Hair follicle dermal papilla cell (primary cell): ENCODE measurements around the gene FSD1L. TPM values are rescaled to one million over a fixed set of nuclear protein-coding genes. Genes with fewer than 3 reads are reported as not detected.

Experiments
- total RNA-seq: library from RNA; depleted of rRNA; stranded (reverse); fragments of >200 nt; gene quantifications from 2 replicates; pipeline ENCODE4 v1.2.3, GENCODE V29; 2012

The FSD1L gene
- 7.5 and 8.0 TPM in 2 replicates for total RNA-seq

GRCh38 chr9:105447814-105448812 is at the start of gene FSD1L:
FSD1L (plus strand) TSS chr9:105448034; CDS start chr9:105448221, 187 bp downstream.

GRCh38 chr9:105557804-105558610 is 110.2 kb downstream of the FSD1L start, which contains the start of gene FKTN:
FKTN (plus strand) TSS chr9:105558131; CDS start chr9:105575033, 16,902 bp downstream.

Other genes starting within 250 kb of the FSD1L start
- gene SLC44A1, start 203.4 kb upstream of the FSD1L start, total RNA-seq: 61.9 and 104 TPM in 2 replicates
- gene FKTN, start 110.1 kb downstream of the FSD1L start, total RNA-seq: 18.7 and 37.6 TPM in 2 replicates
- not detected in 2 replicates for gene TAL2, start 214.4 kb downstream of the FSD1L start, total RNA-seq
- gene TMEM38B, start 246.5 kb downstream of the FSD1L start, total RNA-seq: 11.5 and 13.5 TPM in 2 replicates